ES-I3 (cell line): ENCODE data around the gene SOBP.

Experiments used
- H3K36me3 ChIP-seq: 2 replicates; pipeline ENCODE4 v1.6.1; 2013; ENCODE audit warnings: mild to moderate bottlenecking, low read length, control low read depth, moderate library complexity; ENCODE audit not compliant: insufficient read depth
- H3K4me1 ChIP-seq: 2 replicates; pipeline ENCODE4 v1.6.1; 2013; ENCODE audit warnings: mild to moderate bottlenecking, control low read depth, low read length; ENCODE audit not compliant: insufficient read depth
- H3K9ac ChIP-seq: 2 replicates; pipeline ENCODE4 v1.6.1; 2013; ENCODE audit warnings: low read depth, mild to moderate bottlenecking, low read length, moderate library complexity
- H3K9me3 ChIP-seq: 2 replicates; pipeline ENCODE4 v1.6.1; 2013; ENCODE audit warnings: mild to moderate bottlenecking, low read length, moderate library complexity; ENCODE audit not compliant: control insufficient read depth, insufficient read depth

Gene SOBP, protein sequence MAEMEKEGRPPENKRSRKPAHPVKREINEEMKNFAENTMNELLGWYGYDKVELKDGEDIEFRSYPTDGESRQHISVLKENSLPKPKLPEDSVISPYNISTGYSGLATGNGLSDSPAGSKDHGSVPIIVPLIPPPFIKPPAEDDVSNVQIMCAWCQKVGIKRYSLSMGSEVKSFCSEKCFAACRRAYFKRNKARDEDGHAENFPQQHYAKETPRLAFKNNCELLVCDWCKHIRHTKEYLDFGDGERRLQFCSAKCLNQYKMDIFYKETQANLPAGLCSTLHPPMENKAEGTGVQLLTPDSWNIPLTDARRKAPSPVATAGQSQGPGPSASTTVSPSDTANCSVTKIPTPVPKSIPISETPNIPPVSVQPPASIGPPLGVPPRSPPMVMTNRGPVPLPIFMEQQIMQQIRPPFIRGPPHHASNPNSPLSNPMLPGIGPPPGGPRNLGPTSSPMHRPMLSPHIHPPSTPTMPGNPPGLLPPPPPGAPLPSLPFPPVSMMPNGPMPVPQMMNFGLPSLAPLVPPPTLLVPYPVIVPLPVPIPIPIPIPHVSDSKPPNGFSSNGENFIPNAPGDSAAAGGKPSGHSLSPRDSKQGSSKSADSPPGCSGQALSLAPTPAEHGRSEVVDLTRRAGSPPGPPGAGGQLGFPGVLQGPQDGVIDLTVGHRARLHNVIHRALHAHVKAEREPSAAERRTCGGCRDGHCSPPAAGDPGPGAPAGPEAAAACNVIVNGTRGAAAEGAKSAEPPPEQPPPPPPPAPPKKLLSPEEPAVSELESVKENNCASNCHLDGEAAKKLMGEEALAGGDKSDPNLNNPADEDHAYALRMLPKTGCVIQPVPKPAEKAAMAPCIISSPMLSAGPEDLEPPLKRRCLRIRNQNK

DNA sequence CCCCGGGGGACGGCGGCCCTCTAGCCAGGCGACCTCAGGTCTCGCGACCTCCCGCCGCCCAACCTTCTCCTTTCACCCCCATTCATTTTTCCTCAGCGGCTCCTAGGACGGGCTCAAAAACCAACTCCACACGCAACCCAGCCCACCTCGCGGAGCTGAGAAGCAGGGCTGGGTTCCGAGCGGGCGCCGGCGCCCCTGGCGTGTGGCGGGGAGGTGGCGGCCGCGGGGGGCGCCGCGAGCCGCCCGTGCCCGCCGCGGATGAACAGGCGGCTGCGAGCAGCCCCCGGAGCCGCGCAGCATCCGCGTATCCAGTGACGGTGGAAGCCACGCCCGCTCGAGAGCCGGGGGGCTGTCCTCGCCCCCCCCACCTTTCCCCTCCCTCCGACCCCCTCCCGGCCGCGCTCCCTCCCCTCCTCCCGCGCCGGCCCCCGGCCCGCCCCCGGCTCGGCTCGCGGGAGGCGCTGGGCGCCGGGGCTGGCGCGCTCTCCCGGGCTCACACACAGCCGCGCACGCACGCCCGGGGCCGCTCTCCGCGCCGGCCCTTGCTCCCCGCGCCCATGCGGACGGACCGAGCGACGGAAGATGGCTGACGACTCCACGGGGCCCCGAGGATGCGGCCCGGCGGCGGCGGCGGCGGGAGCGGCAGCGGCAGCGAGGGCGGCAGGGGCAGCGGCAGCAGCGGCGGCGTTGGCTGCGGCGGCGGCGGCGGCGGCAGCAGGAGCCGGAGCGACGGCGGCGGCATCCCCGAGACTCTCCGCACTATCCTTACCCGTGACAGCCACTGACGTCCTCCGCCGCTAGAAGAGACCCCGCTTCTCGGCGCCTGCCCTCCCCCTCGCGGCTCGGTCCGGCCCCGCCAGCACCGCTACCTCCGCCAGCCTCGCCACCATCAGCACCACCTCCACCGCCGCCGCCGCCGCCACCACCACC lies at the start of gene SOBP:
Gene SOBP (plus strand): TSS at position 482 of the 930 bp plus-strand sequence. CDS start 500 bp downstream, outside the sequence.
- H3K4me1 ChIP-seq = peaks cover 20% of the 10 kb centered on the region
- H3K9ac ChIP-seq = peak within 1 kb of the TSS; percentile 77
- no peaks in the 10 kb centered on the region for H3K9me3 ChIP-seq
- H3K36me3 ChIP-seq = no peaks in the 10 kb centered on the region

DNA sequence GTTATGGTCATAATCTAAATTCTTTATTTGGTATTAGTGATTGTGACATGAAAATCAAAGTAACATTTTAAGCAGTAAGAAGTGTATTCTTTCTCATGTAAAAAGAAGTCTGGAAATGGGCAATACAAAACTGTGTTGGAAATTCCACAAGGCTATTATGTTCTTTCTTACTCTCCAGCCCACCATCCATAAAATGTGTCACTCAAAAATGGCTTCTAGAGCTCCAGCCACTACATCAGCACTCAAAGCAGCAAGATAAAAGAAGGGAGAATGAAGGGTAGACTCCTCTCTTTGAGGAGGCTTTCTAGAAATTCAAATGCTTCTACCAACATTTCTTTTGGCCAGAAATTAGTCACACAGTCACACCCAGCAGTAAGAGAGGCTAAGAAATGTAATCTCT lies 49.0 kb upstream of the SOBP start:
- H3K9ac ChIP-seq = no peak overlapping the region
- H3K36me3 ChIP-seq = no peaks in the 10 kb centered on the region

GRCh38 chr6:107441682-107442081 lies 48.2 kb upstream of the SOBP start:
- Histone ChIP-seq H3K9me3 (peaks cover 3% of the 10 kb centered on the region), H3K36me3 (no peaks in the 10 kb centered on the region), H3K9ac (no peak overlapping the region), H3K4me1 (no peaks in the 10 kb centered on the region)

More for the DNA sequence above, 49.0 kb upstream of the SOBP start:
- Histone ChIP-seq H3K9me3 (peaks cover 3% of the 10 kb centered on the region), H3K4me1 (no peaks in the 10 kb centered on the region)

- no peaks in the 10 kb centered on the region for H3K36me3 ChIP-seq
- H3K4me1 ChIP-seq = no peaks in the 10 kb centered on the region
- no peak overlapping the region for H3K9ac ChIP-seq
- peaks cover 13% of the 10 kb centered on the region for H3K9me3 ChIP-seq
Measured at GRCh38 chr6:107442938-107443607, 46.8 kb upstream of the SOBP start.

DNA sequence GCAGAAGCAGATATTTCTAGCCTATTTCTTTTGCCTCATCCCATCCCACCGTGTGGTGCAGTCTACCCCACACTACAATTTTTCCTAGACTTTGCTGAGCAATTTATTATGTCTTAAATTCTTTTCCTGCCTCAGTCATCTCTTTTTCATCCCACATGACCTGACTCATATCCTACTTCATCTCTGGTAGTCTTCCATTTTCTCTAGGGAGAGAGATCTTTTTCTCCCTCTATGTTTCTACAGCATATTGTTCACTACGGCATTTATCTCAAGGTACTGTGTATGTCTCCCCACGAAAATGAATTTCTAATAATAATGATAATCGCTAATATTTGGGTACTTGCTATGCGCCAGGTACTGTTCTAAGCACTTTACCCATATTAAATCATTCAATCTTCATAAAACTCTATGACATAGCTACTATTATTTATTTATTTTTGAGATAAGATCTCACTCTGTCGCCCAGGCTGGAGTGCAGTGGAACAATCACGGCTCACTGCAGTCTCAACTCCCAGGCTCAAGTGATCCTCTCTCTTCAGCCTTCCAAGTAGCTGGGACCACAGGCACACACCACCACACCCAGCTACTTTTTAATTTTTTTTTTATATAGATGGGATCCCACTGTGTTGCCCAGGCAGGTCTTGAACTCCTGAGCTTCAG lies 46.2 kb upstream of the SOBP start:
- peaks cover 15% of the 10 kb centered on the region for H3K9me3 ChIP-seq
- H3K36me3 ChIP-seq = no peaks in the 10 kb centered on the region
- no peaks in the 10 kb centered on the region for H3K4me1 ChIP-seq
- no peak overlapping the region for H3K9ac ChIP-seq

GRCh38 chr6:107444277-107444676 lies 45.6 kb upstream of the SOBP start:
- Histone ChIP-seq H3K9me3 (peaks cover 15% of the 10 kb centered on the region), H3K4me1 (no peaks in the 10 kb centered on the region), H3K9ac (no peak overlapping the region), H3K36me3 (no peaks in the 10 kb centered on the region)

DNA sequence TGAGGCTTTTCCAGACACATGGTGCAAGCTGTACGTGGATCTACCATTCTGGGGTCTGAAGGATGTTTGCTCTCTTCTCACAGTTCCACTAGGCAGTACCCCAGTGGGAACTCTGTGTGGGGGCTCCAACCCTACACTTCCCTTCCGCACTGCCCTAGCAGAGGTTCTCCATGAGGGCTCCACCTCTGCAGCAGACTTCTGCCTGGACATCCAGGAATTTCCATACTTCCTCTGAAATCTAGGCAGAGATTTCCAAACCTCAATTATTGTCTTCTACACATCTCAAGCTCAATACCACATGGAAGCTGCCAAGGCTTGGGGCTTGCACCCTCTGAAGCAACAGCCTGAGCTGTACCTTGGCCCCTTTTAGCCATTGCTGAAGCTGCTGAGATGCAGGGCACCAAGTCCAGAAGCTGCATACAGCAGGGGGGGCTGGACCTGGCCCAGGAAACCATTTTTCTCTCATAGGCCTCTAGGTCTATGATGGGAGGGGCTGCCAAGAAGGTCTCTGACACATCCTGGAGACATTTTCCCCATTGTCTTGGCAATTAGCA lies 42.2 kb upstream of the SOBP start:
- Histone ChIP-seq H3K9ac (no peak overlapping the region), H3K36me3 (no peaks in the 10 kb centered on the region), H3K9me3 (peaks cover 15% of the 10 kb centered on the region), H3K4me1 (no peaks in the 10 kb centered on the region)

DNA sequence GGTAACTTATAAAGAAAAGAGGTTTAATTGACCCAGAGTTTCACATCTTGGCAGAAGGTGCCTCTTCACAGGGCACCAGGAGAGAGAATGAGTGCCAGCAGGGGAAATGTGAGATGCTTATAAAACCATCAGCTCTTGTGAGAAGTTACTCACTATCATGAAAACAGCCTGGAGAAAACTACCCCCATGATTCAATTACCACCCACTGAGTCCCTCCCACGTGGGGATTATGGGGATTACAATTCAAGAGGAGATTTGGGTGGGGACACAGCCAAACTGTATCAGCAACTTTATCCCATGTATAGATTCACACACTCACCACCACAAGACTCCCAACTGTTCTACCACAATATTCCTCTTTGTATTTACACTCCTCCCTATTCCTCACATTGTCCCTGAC lies 41.1 kb upstream of the SOBP start:
- no peak overlapping the region for H3K9ac ChIP-seq
- H3K36me3 ChIP-seq = no peaks in the 10 kb centered on the region; the same call in 1 of the 2 replicates
- peaks cover 15% of the 10 kb centered on the region for H3K9me3 ChIP-seq
- no peaks in the 10 kb centered on the region for H3K4me1 ChIP-seq

GRCh38 chr6:107458672-107459282 lies 31.1 kb upstream of the SOBP start:
- Histone ChIP-seq H3K4me1 (no peaks in the 10 kb centered on the region), H3K9ac (peak overlapping the region; percentile 66), H3K9me3 (no peaks in the 10 kb centered on the region), H3K36me3 (no peaks in the 10 kb centered on the region)

DNA sequence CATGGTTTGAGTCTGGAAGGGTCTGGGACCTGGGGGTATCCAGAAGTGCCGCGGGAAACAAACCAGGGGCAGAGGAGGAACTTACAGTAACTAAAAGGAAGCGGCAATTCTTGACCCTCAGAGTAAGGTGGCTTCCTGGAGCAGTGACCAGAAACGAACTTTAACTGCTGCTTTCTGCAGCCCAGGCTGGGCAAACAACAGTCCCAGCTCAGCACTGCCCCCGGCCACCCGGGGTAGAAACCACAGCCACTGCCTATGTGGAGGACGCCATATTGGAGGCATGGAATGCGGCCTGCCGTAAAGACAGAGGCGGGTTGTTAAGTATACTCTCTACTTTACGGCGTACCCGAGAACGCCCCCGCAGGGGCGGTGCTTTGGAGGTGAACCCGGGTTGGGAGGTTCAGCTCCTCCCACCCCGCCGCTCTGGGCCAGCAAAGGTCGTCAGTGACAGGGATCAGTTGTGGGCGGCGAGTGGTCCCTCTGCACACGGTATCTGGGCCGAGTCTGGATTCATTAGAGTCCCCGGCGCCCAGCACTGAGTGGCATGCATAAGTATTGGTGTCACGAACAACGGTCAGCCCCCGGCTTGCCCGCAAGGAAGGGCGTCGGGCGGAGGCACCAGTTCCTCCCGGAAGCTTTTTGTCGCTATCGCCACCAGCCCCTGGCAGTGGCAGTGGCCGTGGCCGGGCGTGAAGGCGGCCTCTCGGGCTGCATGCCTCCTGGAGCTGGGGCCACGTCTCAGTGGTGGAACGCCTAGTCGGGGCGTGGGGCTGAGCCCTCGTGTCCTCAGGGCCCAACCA lies 30.4 kb upstream of the SOBP start, which contains the start of gene PDSS2:
Gene PDSS2 (minus strand): TSS at position 282 of the 800 bp plus-strand sequence. CDS start 279 bp downstream, at position 3.
- Histone ChIP-seq H3K36me3 (no peaks in the 10 kb centered on the region), H3K9ac (peak within 1 kb of the TSS; percentile 66), H3K9me3 (no peaks in the 10 kb centered on the region), H3K4me1 (no peaks in the 10 kb centered on the region)

DNA sequence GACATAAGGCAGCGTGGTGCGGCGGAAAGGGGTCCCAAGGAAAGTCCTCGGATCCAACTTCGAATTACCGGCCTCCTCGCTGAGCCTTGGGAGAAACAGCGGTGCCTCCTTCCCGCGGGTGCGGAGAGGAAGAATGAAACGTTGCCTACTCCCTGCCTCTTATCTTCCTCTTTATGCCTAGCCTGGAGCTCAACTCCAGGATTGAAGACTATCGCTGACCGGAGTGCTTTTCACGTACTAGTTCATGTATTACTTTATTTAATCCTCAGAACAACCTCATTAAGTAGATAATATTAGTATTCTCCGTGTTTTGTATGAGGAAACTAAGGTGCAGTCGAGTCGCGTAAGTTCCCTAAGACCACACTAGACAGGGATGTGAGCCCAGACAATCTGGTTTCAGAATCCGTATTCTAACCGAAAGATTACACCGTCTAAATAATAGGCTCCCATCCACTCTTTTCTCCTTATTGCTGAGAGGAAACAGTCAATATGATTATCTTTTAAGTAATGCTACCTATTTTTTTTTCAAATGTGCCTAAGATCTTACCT lies 29.8 kb upstream of the SOBP start:
- peak overlapping the region; percentile 66 for H3K9ac ChIP-seq
- no peaks in the 10 kb centered on the region for H3K36me3 ChIP-seq
- no peaks in the 10 kb centered on the region for H3K4me1 ChIP-seq
- no peaks in the 10 kb centered on the region for H3K9me3 ChIP-seq

DNA sequence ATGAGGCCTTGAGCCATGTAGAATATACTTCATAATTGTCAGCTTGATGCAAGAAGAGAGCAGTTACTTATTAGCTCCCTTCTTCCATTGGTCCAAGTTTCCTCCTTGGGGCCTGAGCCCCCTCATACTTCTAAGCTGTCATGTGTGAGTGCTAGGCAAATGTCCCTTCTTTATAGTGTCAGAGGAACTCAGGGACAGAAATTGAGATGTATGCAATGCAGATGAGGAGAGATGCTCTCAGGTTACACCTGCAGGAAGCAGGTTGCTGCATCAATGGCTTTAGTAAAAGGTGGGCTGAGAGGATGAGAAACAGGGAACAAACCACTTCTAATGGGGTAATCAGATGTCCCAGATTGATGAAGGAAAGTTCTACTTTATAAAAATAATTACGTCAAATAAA lies 23.9 kb upstream of the SOBP start:
- no peak overlapping the region for H3K9ac ChIP-seq
- H3K36me3 ChIP-seq = no peaks in the 10 kb centered on the region
- H3K9me3 ChIP-seq = no peaks in the 10 kb centered on the region
- peaks cover 3% of the 10 kb centered on the region; the same call in 1 of the 2 replicates for H3K4me1 ChIP-seq
